Calu3 (cell line): Measurements from ENCODE around the gene ELMO1. TPM values are rescaled to one million over a fixed set of nuclear protein-coding genes. Genes with fewer than 3 reads are reported as not detected.

Experiments used
- BruUV-seq: library from RNA; stranded (reverse); fragments of 400-500 nt; replicated peaks from 2 replicates; lab custom pipeline; 2021; lab: Mats Ljungman, UMichigan
- CTCF ChIA-PET: fragments of 300-600 bp; sonication (Branson Sonifier 250); formaldehyde crosslinking; loops from one replicate; lab custom pipeline; 2022; ENCODE audit warnings: antibody characterized with exemption; lab: Charles Lee
- DNase-seq: peaks from one replicate; pipeline ENCODE4 v3.0.0; 2022
- H3K27ac Mint-ChIP-seq: one replicate; pipeline ENCODE4 v1.8.0; 2022; ENCODE audit warnings: mixed read lengths; ENCODE audit not compliant: unreplicated experiment
- H3K27me3 Mint-ChIP-seq: one replicate; pipeline ENCODE4 v1.8.0; 2022; ENCODE audit warnings: mixed read lengths; ENCODE audit not compliant: unreplicated experiment
- H3K36me3 Mint-ChIP-seq: one replicate; pipeline ENCODE4 v1.8.0; 2022; ENCODE audit warnings: mild to moderate bottlenecking, moderate library complexity, mixed read lengths; ENCODE audit not compliant: insufficient read depth, unreplicated experiment
- H3K4me1 Mint-ChIP-seq: one replicate; pipeline ENCODE4 v1.8.0; 2022; ENCODE audit warnings: mild to moderate bottlenecking, low read depth, mixed read lengths; ENCODE audit not compliant: unreplicated experiment
- H3K4me3 Mint-ChIP-seq: one replicate; pipeline ENCODE4 v1.8.0; 2022; ENCODE audit warnings: mild to moderate bottlenecking, low read depth, moderate library complexity, mixed read lengths; ENCODE audit not compliant: unreplicated experiment
- H3K9me3 Mint-ChIP-seq: one replicate; pipeline ENCODE4 v1.8.0; 2022; ENCODE audit warnings: low read depth, mixed read lengths; ENCODE audit not compliant: unreplicated experiment
- CTCF ChIP-seq: fragments of 200-600 bp; IDR thresholded peaks from one replicate; pipeline ENCODE4 v1.8.0; 2022; ENCODE audit warnings: antibody characterized with exemption; ENCODE audit not compliant: unreplicated experiment
- intact Hi-C: fragments of 100-400 bp; cut with micrococcal nuclease; formaldehyde crosslinking; loops from one replicate; pipeline ENCODE4 v1.10.0; 2022; ENCODE audit not compliant: unreplicated experiment
- total RNA-seq: library from RNA; stranded (reverse); gene quantifications from 2 replicates; pipeline ENCODE4 v1.2.3, GENCODE V29; 2022

Gene ELMO1
- total RNA-seq, 1 experiment from 2014 or later = not detected

- H3K36me3 Mint-ChIP-seq = no peaks in the 10 kb centered on the region
- no peak overlapping the region for H3K4me3 Mint-ChIP-seq
- TF ChIP-seq CTCF = no peak
- no peaks in the 10 kb centered on the region for H3K27me3 Mint-ChIP-seq
- BruUV-seq = no TSS peak
- no peak for DNase-seq
- H3K9me3 Mint-ChIP-seq = peaks cover 9% of the 10 kb centered on the region
- no peak overlapping the region for H3K27ac Mint-ChIP-seq
- intact Hi-C loops = no loop called here
- no peaks in the 10 kb centered on the region for H3K4me1 Mint-ChIP-seq
- CTCF ChIA-PET = interaction anchor here (0.9 kb wide), 1 partner anchor 10 kb away, joined by 3 read pairs; no protein-coding TSS in a partner anchor
Observed at GRCh38 chr7:37329940-37330339, 118.7 kb downstream of the ELMO1 start.

- H3K9me3 Mint-ChIP-seq = peaks cover 5% of the 10 kb centered on the region
- no peak overlapping the region for H3K4me3 Mint-ChIP-seq
- no TSS peak for BruUV-seq
- H3K4me1 Mint-ChIP-seq = no peaks in the 10 kb centered on the region
- intact Hi-C loops = no loop called here
- CTCF ChIA-PET = no interaction called here
- DNase-seq = no peak
- no peaks in the 10 kb centered on the region for H3K36me3 Mint-ChIP-seq
- no peak for TF ChIP-seq CTCF
- no peaks in the 10 kb centered on the region for H3K27me3 Mint-ChIP-seq
- no peak overlapping the region for H3K27ac Mint-ChIP-seq
Observed at GRCh38 chr7:37327288-37327687, 121.4 kb downstream of the ELMO1 start.

- Mint-ChIP-seq H3K36me3 (no peaks in the 10 kb centered on the region), H3K27ac (no peak overlapping the region), H3K27me3 (no peaks in the 10 kb centered on the region), H3K4me3 (no peak overlapping the region), H3K9me3 (no peaks in the 10 kb centered on the region), H3K4me1 (no peaks in the 10 kb centered on the region)
- intact Hi-C loops = no loop called here
- no peak for TF ChIP-seq CTCF
- DNase-seq = no peak
- no TSS peak for BruUV-seq
- CTCF ChIA-PET = no interaction called here
Observed at GRCh38 chr7:37323966-37324365, 124.7 kb downstream of the ELMO1 start.

GRCh38 chr7:37322831-37323230 is 125.8 kb downstream of the ELMO1 start:
- intact Hi-C loops = no loop called here
- Mint-ChIP-seq H3K9me3 (no peaks in the 10 kb centered on the region), H3K27me3 (no peaks in the 10 kb centered on the region), H3K27ac (no peak overlapping the region), H3K4me3 (no peak overlapping the region), H3K36me3 (no peaks in the 10 kb centered on the region), H3K4me1 (no peaks in the 10 kb centered on the region)
- TF ChIP-seq CTCF = no peak
- BruUV-seq = no TSS peak
- DNase-seq = no peak
- CTCF ChIA-PET = interaction anchor here (0.7 kb wide), 1 partner anchor 13 kb away, joined by 3 read pairs; no protein-coding TSS in a partner anchor
